NCI-H2227 (cell line): ENCODE data around the gene HK2.
"Not testable (repeated sequence)": the region's sequence is repeated elsewhere in the genome, so short reads cannot be mapped to it uniquely, and the experiment has no call there.

Experiments used
- DNase-seq: peaks from one replicate; lab custom pipeline; 2025; ENCODE audit not compliant: unreplicated experiment; lab: John Stamatoyannopoulos, UW

Gene HK2

GRCh38 chr2:74833418-74834233, at the start of gene HK2:
HK2 (plus strand) TSS chr2:74834127; CDS start chr2:74834581, 454 bp downstream.
- peak; percentile 94 for DNase-seq

GRCh38 chr2:74789271-74789670, 44.7 kb upstream of the HK2 start:
- no peak for DNase-seq

- DNase-seq, result no peak
Measured at GRCh38 chr2:74792282-74792681, 41.6 kb upstream of the HK2 start.

- DNase-seq, result not testable (repeated sequence)
Measured at GRCh38 chr2:74794878-74795277, 39.0 kb upstream of the HK2 start.

- DNase-seq, result no peak
Measured at GRCh38 chr2:74806355-74806839, 27.5 kb upstream of the HK2 start.

GRCh38 chr2:74806920-74807319, 27.0 kb upstream of the HK2 start:
- no peak for DNase-seq

- DNase-seq, result no peak
Measured at GRCh38 chr2:74812787-74813590, 20.9 kb upstream of the HK2 start.

GRCh38 chr2:74814102-74814501, 19.8 kb upstream of the HK2 start:
- no peak for DNase-seq

GRCh38 chr2:74815941-74816340, 18.0 kb upstream of the HK2 start:
- DNase-seq, result no peak

GRCh38 chr2:74816540-74817303, 17.2 kb upstream of the HK2 start:
- no peak for DNase-seq

GRCh38 chr2:74817304-74817675, 16.6 kb upstream of the HK2 start:
- no peak for DNase-seq

GRCh38 chr2:74819702-74820101, 14.2 kb upstream of the HK2 start:
- DNase-seq, result no peak

GRCh38 chr2:74821177-74822126, 12.5 kb upstream of the HK2 start:
- DNase-seq, result no peak

- DNase-seq, result no peak
Measured at GRCh38 chr2:74822771-74823566, 11.0 kb upstream of the HK2 start.

GRCh38 chr2:74824679-74825078, 9.2 kb upstream of the HK2 start:
- no peak for DNase-seq

GRCh38 chr2:74828543-74828942, 5.4 kb upstream of the HK2 start:
- no peak for DNase-seq

- no peak for DNase-seq
Measured at GRCh38 chr2:74831693-74832530, 2.0 kb upstream of the HK2 start.

GRCh38 chr2:74834234-74834791, 386 bp downstream of the HK2 start:
- not testable (repeated sequence) for DNase-seq
